COLO829 (cell line): Measurements from ENCODE around the gene CRTC1.

ENCODE experiments used
- DNase-seq: peaks from one replicate; pipeline ENCODE4 v3.0.0; 2012; ENCODE audit warnings: low spot score

The CRTC1 gene

DNA sequence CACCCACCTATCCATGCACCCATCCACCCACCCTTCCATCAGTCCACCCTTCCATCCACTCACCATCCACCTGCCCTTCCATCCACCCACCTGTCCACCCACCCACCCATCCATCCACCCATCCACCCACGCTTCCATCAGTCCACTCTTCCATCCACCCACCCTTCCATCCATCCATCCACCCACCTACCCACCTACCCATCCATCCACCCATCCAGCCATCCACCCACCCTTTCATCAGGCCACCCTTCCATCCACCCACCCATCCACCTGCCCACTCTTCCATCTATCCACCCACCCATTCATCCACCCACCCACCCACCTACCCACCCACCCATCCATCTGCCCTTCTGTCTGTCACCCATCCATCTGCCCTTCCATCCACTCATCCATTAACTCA is 29.6 kb upstream of the CRTC1 start:
- DNase-seq = no peak

DNA sequence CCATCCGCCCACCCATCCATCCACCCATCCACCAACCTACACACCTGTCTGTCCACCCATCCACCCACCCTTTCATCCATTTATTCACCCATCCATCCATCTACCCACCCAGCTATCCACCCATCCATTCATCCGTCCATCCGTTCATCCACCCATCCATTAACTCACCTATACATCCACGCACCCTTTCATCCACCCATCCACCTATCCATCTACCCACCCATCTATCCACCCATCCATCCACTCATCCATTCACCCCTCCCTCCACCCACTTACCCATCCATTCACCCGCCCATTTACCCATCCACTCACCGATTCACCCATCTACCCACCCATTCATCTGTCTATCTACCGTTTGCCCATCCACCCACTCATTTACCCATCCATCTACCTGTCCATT is 29.0 kb upstream of the CRTC1 start:
- no peak for DNase-seq

DNA sequence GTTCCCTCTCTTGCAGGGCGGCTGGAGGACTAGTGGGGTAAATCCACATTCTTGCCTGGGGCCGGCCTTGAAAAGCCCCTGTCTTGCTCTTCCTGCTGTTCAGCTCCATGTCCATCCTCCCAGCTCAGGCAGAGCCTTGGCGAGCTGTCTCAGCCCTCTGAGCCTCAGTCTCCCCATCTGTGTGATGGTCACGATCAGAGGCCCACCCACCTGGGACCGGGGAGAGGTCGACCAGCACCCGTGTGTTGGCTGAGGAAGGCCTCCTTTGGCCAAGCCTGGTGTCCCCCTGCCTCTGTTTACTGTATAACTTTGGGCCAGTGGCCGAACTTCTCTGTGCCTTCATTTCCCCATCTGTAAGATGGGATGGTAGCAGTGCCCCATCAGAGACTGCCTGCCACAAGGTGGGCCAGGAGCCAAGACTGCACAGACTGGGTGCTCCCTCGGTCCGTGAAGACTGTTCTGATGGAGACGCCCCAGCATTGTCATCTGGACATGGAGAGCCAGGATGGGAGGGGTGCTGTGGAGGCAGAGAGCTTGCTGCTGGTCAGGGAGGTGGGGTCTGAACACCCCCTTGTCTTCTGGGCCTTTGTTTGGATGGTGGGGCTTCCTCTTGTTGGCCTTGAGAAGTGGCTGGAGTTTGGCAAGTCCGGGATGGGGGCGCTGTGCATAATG is 28.2 kb upstream of the CRTC1 start:
- DNase-seq = no peak

DNA sequence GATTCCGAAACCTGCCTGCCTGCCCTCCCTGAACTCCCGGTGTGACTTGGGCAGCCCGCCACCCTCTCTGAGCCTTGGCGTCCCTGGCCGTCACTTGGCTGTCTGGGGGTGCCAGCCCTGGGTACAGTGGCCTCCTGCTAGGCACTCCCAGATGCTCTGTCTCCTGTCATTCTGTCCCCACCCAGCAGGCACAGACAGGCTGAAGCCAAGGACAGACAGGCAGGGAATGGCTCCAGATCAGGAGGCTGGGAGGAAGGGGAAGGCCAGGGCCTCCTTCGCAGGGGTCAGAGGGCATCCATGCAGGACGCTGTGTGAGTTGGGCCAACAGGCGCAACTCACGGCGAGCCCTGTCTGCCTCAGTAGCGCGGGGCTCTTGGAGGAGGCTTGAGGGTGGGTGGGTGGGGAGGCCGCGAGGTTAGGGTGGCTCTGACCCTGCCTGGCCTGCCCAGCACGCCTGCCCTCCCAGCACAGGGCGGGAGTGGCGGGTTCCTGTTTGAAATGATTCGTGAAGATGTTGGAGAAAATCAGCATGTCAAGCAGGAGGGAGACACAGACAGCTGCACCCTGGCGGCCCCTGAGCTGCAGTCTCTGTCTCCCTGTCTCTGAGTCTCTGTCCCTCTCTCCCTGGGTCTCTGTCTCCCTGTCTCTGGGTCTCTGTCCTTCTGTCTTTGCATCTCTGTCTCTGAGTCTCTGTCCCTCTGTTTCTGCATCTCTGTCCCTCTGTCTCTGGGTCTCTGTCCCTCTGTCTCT is 27.0 kb upstream of the CRTC1 start:
- no peak for DNase-seq

DNA sequence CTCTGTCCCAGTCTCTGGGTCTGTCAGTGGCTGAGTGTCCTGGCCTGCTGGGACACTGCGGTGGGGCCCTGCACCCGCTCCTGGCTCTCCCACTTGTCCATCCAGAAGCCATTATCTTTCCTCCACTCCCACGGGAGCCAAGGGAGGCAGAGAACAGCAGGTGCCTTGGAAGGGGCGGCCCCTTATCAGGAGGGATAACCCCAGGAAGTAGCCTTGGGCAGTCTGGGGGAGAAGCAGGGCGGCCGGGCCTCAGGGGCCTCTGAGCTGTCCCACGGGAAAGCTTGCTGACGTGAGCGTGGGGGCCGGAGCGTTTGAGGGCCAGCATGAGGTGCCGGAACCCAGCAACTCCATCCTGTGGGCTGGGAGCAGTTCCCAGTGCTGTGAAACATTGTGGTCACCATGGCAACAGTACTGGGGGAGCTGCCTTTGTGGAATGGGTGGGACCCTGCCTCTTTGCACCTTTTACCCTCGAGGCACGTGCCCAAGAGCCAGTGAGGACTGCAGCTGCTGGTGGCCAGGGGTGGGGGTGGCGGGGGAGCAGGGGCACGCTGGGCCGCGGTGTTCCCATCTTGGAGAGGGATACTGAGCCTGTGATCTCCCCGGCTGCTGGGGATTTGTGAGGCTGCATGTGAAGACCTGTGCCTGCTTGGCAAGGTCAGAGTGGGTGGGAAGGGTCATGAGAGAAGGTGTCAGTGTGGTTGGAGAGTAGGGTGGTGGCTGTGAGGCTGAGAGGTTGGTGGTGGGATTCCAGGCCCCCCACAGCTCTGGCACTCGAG is 25.7 kb upstream of the CRTC1 start:
- peak; percentile 26 for DNase-seq

DNA sequence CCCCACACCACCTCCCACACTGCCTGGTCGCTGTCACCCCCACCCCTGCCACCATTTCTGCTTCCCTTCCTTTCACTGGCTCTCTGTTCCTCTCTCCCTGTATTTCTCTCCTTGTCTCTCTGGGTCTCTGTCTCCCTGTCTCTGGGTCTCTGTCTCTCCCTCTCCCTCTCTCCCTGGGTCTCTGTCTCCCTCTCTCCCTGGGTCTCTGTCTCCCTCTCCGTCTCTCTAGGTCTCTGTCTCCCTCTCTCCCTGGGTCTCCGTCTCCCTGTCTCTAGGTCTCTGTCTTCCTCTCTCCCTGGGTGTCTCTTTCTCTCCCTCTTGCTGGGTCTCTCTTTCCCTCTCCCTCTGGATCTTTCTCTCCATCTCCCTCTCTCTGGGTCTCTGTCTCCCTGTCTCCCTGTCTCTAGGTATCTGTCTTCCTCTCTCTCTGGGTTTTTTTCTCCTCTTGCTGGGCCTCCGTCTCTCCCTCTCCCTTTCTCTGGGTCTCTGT is 25.1 kb upstream of the CRTC1 start:
- no peak for DNase-seq

DNA sequence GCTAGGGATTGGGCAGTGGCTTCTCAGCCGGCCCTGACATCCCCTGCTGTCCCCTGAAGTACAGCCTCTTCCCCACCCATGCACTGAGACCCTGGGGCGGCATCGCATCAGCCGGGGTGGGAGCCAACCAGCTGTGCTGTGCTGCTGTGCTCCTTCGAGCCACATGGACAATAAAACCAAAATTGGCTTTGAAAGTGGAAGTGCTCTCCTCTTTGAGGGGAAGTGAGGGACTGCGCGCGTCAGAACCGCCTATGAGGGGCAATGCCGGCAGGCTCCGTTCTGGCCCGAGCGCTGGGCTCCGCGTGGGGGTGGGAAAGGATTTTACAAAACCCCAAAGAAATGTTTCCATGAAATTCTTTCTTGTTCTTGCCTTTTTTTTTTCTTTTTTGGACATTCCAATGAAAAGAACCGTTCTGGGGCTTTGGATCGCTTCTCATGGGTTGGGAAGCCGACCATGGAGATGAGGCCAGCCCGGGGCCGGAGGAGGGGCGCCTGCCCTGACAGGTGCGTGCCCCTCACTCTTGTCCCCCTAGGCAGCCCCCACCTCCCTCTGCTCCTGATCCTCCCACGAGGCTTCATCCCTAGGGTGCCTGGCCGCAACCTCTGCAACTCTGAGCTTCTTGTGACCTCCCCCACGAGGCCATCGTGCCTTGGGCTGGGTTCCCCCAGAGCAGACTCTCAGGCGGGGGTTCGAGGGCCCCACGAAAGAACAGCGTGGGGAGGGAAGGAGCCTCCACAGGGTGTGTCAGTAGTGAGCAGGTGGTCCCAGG is 24.0 kb upstream of the CRTC1 start:
- DNase-seq = no peak

DNA sequence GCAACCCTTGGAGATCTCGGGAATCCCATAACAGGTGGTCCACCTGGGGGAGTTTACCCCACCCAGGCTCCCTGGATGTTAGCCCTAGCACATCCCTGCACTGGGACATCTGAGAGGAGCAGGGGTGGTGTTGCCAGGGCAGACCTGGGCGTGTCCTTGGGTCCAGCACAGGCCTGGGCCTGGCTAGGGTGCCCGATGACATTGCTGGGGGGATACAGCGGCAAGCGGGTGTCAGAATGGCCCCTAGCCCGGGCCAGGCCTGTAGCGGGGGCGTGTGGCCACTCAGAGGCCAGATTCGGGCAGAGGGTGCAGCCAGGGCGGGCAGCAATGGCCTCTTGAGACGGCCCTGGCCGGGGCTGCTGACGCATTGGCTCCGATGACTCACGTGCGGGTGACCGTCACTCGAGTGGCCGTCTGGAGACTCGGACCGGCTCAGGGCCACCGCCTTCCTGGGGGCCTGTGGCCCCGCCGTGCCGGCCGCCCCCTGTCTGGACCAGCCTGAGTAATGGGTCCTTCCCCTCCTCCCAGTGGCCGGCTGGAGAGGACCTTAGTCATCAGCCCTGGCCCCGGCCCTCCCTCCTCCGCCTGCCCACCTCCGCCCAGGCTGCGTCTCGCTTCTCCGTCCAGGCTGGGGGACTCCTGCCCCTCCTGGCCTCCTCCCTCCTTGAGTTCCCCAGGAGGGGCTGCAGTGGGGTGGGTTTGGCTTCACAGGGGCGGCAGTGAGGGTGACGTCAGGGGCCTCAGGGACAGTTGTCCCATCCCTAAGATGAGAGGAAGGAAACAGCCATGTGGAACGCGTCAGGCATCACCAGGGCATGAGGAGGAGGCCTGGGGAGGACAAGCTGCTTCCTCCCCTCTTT is 23.2 kb upstream of the CRTC1 start:
- no peak for DNase-seq

DNA sequence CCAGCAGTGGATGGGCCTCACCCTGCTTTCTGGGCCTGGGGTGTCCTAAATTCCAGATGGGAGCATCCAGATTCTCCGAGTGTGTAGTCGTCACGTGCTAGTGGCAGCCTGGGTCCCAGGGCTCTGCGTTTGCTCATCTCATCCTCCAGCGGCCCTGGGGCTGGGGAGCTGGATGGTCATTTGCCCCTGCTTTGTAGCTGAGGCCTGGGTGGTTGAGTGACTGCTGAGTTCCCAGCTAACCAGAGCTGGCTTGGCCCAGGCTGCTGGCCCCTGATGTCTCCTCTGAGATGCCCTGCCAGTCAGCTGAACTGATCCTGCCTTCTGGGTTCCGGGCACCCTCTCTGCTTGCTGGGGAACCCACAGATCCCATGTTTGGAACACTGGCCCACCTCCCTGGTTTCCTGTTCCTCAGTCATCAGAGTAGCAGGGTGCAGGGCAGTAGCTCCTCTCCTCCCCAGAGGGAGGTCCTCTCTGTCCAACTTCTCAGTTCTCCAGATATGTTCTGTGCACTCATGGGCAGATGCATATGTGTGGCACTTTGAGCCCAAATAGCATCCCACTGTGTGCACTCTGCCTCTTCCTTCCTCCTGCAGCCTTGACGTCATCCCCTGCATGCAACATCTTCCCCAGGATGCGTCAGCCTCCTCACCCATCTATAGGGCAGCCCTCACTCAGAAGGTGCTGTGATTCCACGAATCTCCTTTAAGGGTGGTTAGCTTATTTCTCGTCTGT is 22.4 kb upstream of the CRTC1 start:
- no peak for DNase-seq

DNA sequence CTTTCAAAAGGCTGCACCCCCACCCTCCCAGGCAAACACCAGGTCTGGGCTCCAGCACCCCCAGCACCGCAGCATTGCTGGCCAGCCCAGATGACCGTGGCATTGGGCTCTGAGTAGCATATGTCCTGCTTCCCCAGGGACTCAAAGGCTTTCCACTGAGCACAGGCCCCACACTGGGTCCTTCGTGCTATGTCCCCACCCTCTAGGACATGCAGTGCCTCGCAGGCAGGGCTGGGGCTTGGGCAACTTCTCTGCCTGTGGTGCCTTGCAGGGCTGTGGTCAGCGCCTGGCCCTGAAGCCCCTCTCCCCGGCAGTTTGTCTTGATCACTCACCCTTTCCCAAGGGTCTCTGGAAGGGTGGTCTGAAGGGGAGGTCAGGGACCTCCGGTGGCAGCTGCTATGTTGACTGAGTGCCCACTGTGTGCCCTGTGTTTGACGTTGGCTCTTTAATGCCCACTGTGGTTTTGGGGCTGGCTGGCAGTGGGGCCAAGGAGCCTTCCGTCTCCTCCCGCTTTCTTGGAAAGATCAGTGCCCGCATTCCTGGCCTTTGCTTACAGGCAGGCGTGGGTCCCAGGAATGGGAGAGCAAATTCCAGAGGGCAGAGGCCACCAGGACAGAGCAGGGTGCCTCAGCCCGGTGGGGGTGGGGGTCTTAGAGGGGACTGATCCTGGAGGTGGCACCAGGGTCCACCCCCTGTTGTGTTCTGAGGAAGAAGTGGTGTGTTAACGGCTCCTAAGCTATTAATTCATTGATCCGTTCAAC is 20.3 kb upstream of the CRTC1 start:
- DNase-seq = no peak

DNA sequence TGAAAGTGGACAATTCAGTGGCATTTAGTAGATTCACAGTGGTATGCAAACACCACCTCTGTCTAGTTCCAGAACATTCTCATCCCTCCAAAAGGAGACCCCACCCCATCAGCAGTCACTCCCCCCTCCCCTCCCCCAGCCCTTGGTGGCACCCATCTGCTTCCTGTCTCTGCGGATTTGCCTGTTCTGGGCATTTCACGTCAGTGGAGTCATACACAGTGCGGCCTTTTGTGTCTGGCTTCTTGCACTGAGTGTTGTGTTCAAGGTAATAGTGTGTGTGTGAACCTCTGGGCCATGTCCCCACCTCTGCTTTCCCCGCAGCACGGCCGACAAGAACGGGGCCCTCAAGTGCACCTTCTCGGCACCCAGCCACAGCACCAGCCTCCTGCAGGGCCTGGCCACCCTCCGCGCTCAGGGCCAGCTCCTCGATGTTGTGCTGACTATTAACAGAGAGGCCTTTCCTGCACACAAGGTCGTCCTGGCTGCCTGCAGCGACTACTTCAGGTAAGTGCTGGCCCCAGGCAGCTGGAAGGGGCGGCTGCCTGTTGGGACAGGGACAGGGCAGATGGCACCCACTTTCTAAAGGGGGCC is 19.4 kb upstream of the CRTC1 start:
- no peak for DNase-seq

DNA sequence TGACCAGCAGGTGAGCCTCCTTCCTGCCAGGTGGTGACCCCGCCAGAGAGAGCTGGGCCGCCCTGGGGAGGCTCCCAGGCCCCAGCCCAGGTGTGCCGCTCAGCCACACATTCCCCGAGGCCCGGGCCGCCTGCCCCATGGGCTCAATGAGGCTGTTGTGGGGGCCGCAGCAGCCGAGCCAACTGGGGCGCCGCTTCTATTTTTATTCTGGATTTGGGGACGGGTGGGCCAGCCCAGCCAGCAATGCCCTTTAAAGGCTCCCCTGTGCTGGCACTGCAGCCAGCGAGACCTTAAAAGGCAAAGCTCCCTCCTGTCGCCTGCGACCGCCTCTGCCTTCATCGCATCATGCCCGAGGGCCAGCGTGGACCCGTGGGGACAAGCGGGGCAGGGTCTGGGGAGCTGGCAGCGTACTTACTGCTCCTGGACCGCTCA is 17.7 kb upstream of the CRTC1 start:
- DNase-seq = no peak

DNA sequence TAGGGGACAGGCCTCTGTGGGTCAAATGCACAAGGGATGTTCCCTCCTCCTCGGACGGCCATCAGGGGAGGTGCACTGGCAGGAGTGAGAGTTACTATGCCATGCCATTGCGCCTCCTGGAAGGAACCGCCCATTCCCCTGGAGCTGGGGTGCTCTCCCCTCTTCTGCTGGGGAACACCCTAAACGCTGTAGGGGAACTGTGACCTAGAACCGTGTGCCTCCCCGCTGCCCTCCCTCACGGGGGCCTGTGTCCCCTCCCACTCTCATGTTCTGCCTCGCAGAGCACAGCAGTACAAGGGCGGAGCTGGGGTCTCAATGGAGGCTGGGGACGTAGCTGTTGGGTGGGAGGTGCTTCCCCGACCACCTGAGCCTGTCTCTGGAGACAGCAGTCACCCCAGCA is 17.2 kb upstream of the CRTC1 start:
- DNase-seq = no peak

DNA sequence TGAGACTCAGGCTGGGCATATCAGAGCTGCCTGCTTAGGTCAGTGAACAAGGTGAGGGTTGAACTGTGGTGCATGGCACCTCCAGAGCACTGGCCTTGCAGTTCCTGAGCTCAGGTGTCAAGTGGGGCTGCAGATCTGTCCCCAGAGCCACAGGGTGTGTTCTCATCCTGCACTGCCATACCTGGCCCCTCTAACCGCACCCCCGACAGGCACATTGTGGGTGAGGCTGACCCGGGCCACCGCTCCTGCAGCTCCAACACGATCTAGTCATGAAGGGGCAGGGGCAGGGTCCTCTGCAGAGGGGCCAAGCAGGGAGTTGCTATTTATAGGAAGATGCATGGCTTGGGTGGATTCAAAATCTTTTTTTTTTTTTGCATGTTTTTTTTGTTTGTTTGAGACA is 16.7 kb upstream of the CRTC1 start:
- no peak for DNase-seq

DNA sequence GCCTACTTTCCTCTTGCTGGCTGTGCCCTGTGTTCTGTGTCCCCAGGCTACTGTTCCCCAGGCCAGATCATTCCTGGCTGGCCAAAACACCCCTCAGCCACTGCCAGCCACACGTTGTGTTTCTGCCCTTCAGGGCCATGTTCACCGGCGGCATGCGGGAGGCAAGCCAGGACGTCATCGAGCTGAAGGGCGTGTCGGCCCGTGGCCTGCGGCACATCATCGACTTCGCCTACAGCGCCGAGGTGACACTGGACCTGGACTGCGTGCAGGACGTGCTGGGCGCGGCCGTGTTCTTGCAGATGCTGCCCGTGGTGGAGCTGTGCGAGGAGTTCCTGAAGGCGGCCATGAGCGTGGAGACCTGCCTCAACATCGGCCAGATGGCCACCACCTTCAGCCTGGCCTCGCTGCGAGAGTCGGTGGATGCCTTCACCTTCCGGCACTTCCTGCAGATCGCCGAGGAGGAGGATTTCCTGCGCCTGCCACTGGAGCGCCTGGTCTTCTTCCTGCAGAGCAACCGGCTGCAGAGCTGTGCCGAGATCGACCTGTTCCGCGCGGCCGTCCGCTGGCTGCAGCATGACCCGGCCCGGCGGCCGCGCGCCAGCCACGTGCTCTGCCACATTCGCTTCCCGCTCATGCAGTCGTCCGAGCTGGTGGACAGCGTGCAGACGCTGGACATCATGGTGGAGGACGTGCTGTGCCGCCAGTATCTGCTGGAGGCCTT is 15.8 kb upstream of the CRTC1 start:
- DNase-seq = no peak

DNA sequence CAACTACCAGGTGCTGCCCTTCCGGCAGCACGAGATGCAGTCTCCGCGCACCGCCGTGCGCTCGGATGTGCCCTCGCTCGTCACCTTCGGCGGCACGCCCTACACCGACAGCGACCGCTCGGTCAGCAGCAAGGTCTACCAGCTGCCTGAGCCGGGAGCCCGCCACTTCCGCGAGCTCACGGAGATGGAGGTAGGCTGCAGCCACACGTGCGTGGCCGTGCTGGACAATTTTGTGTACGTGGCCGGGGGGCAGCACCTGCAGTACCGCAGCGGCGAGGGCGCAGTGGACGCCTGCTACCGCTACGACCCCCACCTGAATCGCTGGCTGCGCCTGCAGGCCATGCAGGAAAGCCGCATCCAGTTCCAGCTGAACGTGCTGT is 15.2 kb upstream of the CRTC1 start:
- DNase-seq = no peak

DNA sequence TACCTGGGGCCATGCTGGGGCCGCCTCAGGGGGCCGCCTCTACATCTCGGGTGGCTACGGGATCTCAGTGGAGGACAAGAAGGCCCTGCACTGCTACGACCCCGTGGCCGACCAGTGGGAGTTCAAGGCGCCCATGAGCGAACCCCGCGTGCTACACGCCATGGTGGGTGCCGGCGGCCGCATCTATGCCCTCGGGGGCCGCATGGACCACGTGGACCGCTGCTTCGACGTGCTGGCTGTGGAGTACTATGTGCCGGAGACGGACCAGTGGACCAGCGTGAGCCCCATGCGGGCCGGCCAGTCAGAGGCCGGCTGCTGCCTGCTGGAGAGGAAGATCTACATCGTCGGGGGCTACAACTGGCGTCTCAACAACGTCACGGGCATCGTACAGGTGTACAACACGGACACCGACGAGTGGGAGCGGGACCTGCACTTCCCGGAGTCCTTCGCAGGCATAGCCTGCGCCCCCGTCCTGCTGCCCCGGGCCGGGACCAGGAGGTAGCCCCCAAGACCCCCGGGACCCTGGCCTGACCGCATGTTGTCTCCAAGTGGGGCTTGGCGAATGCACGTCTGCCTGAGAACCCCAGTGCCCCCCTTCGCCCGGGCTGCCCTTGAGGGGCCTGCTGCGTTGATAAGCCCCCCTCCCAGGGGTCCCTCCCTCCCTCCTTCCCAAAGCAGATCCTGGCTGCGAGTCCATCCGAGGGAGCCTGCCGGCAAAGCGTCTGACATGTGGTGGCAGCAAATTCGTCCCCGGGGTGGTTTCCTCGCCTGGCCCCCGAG is 14.5 kb upstream of the CRTC1 start:
- no peak for DNase-seq

DNA sequence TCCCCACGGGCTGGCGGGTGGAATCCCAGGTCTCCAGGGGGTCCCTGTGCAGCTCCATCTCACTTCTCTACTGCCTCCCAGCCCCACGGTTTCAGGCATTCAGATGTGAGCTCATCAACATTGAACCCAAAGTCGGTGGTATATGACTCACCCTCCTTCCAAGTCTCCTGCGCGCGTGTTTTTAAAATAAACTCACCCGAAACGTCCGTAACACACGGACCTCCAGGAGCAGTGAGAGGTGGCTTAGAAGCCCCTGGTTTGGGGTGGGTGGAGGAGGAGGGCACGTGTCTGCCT is 14.0 kb upstream of the CRTC1 start:
- DNase-seq = no peak
